ENCODE data around the gene CLEC10A. TPM values are rescaled to one million over a fixed set of nuclear protein-coding genes. Genes with fewer than 3 reads are reported as not detected.
"Not testable (repeated sequence)": the region's sequence is repeated elsewhere in the genome, so short reads cannot be mapped to it uniquely, and the experiment has no call there.

The CLEC10A gene
- polyA plus RNA-seq, 1 donor, result 2.2 TPM

GRCh38 chr17:7108560-7108925 lies 28.5 kb upstream of the CLEC10A start:
- no peak for DNase-seq (ENCODE audit: low read depth)

DNA sequence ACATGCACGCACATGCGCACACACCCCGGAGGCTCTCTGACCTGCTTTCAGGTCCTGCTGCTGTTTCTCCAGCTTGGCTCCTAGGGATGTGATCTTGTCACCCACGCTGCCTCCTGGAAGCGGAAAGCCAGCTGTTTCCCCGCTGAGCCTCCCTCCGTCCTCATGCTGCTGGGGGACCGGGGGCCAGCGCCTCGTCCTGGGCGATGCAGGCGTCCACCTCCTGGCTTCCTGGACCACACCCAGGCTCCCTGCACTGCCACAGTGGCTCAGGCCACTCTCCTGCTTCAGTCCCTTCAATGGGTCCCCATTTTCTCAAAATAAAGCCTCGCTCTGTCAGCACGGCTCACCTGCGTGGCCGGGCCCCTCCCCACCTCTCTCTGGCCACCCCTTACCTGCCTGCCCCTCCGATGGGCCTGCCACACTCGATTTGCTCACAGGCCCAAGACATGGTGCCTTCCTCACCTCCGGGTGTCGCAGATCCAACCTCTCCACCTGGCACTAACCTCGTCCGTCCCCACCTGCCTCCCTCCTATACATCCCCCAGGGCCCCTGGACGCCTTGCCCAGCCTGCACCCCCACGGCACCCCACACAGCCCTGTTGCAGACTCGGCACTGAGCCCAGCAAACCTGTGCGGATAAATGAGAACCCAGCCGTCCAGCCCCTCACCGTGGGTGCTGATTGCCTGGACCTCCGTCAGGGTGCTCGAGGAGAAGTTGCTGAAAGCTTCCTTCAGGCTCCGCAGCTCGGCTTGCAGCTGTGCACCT lies 27.9 kb upstream of the CLEC10A start:
- no peak for DNase-seq (ENCODE audit: low read depth)

DNA sequence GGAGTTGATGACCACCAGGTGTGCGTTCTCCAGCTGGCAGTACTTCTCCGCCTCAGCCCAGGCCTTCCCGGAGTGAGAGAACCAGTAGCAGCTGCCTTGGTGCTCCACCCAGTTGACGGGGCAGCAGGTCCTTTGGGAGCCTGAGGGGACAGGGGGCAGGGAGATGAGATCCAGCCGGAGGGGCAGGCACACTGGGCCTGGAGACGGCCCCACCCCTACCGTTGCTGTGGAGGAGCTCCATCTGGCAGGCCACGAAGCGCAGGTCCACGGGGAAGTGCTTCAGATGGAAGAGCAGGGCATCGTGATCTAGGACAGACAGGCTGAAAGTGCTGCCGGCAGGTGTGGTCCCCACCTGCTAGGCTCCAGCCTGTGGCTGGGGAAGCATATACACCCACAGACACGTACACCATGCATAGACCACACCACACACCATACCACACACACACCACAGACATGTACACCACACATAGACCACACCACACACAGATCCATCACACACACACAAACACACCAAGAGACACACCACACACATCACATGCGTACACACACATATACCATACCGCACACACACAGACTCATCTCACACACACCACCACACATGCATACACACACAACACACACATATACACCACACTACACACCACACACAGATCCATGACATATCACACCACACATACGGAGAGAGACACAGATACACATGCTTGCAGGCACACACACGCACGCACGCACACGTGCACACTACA lies 27.1 kb upstream of the CLEC10A start:
- DNase-seq (ENCODE audit: low read depth), result no peak

GRCh38 chr17:7102421-7102820 lies 22.4 kb upstream of the CLEC10A start:
- no peak for DNase-seq (ENCODE audit: low read depth)

DNA sequence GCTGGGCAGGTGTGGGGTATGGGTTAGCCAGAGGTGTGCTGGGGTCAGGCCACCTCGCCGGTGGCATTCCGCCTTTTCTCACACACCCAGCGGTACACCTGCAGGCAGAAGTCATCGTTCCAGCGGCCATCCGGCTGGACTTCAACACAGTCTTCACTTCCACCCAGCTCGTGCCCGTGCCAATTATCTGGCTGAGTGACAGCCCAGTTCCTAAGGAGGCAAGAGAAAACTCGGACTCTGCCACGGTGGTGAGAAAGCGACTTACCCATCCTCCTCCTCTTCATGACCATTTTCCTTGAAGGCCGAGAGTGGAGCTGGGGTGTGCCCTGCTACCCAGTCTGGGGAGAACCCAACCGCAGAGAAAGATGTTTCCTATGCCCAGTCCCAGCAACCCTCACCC lies 21.5 kb upstream of the CLEC10A start:
- DNase-seq (ENCODE audit: low read depth), result no peak

DNA sequence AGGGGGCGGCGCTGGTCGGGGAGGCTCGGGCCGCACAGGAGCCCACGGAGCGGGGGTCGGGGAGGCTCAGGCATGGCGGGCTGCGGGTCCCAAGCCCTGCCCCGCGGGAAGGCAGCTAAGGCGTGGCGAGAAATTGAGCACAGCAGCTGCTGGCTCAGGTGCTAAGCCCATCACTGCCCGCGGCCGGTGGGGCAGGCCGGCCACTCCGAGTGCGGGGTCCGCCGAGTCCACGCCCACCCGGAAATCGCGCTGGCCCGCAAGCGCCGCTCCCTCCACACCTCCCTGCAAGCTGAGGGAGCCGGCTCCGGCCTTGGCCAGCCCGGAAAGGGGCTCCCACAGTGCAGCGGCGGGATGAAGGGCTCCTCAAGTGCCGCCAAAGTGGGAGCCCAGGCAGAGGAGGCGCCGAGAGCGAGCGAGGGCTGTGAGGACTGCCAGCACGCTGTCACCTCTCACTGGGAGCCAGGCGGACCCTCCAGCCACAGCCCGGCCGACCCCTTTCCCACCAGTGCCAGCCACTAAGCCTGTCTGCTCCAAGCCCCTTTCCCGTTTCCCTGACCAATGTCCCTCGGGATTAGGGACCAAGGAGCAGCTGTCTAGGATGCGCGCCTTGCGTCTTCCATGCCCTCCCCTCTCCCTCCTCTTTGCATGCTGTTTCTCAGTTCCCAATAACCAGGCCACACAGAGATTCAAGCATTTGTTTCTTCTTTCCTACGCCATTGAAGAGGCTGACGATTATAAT lies 20.8 kb upstream of the CLEC10A start:
- not testable (repeated sequence) for DNase-seq (ENCODE audit: low read depth)

GRCh38 chr17:7098802-7099459 lies 18.9 kb upstream of the CLEC10A start:
- no peak for DNase-seq (ENCODE audit: low read depth)

GRCh38 chr17:7097940-7098339 lies 17.9 kb upstream of the CLEC10A start:
- no peak for DNase-seq (ENCODE audit: low read depth)

DNA sequence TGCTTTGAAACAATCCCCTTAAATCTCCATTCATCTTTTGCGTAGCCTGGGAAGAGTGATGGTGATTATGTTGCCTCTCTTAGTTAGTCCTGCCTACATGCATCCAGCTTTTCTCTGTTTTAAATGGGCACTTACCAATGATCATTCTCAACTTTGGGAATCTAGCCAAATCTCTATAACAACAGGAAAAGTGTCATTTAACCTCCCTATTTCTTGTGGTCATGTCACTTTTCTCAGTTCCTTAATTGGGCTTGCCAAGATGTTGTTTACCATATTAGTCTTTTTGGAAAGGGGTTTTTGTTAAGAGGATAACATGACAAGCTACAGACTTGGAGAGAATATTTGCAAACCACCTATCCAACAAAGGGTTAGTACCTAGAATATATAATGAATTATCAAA lies 15.6 kb upstream of the CLEC10A start:
- no peak for DNase-seq (ENCODE audit: low read depth)

DNA sequence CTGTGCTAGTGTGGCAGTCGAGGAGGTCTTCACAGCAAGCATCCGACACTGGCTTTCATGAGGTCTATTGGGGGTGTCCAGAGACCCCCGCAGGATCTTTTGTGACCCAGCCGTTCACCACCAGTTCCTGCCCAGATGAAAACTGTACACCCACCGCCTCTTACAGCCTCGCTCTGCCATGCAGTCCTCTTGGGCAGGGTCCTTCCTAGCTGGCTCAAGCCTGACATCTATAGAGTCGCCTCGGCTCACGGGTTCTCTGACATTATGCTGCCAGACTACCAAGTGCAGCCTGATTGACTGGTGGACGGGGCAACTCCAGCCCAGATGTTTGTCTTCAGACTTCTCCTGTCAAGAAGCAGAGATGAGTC lies 14.6 kb upstream of the CLEC10A start:
- DNase-seq (ENCODE audit: low read depth), result no peak

DNA sequence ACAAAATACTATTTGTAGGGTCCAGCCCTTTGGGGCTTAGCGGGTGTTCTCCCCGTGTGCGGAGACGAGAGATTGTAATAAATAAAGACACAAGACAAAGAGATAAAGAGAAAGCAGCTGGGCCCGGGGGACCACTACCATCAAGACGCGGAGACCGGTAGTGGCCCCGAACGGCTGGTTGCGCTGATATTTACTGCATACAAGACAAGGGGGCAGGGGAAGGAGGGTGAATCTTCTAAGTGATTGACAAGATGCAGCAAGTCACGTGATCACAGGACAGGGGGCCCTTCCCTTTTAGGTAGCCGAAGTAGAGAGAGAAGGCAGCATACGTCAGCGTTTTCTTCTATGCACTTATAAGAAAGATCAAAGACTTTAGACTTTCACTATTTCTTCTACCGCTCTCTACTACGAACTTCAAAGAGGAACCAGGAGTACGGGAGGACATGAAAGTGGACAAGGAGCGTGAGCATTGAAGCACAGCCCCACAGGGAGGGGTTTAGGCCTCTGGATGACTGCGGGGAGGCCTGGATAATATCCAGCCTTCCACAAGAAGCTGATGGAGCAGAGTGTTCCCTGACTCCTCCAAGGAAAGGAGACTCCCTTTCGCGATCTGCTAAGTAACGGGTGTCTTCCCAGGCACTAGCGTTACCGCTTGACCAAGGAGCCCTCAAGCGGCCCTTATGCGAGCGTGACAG lies 11.4 kb upstream of the CLEC10A start:
- not testable (repeated sequence) for DNase-seq (ENCODE audit: low read depth)

GRCh38 chr17:7089570-7089969 lies 9.5 kb upstream of the CLEC10A start:
- DNase-seq (ENCODE audit: low read depth), result not testable (repeated sequence)

- DNase-seq (ENCODE audit: low read depth), result not testable (repeated sequence)
These were observed 8.4 kb upstream of the CLEC10A start for GRCh38 chr17:7088442-7088841.

DNA sequence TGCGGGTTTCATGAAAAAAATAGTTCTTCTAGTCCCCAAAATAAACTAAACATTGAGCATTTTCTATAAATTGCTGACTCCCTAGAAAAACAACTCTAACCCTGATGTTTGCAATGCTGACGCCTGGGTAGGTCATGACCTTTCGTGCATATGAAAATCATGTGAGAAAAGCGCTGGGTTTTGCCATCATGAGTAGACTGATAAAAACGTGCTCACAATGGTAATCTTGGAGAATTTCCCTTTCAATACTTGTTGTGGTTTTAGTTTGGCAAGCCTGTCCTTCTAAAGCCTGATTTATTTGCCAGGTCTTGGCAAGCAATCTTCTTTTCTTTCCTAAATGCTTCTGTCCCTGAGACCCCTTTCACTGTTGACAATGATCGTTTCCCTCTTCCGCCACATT lies 4.0 kb upstream of the CLEC10A start:
- DNase-seq (ENCODE audit: low read depth), result no peak

GRCh38 chr17:7083592-7083991 lies 3.5 kb upstream of the CLEC10A start:
- no peak for DNase-seq (ENCODE audit: low read depth)

DNA sequence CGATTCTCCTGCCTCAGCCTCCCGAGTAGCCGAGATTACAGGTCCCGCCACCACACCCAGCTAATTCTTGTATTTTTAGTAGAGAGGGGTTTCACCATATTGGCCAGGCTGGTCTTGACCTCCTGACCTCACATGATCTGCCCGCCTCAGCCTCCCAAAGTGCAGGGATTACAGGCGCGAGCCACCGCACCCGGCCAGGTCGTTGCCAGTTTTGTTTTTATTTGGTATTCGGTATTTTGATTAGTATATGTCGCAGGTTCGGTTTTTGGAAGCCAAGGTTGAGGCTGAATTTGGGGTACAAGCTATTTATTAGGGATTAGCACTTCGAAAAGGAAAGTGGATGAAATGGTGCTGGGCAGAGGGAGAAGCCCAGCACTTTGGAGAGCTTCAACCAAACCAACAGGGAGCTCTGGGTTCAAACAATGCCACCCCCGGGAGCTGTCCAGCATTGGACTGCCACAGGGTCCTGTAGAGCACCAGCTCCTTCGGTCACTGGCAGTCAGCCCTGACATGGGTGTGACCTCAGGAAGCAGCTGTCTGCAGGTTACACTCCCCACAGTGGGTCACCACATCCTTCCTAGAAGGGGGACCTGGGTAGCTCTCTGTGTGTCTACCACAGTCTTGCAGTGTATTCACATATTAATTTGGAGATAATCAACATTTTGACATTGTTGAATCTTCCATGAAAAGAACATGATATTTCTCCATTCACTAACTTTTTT lies 1.5 kb upstream of the CLEC10A start:
- DNase-seq (ENCODE audit: low read depth), result no peak

DNA sequence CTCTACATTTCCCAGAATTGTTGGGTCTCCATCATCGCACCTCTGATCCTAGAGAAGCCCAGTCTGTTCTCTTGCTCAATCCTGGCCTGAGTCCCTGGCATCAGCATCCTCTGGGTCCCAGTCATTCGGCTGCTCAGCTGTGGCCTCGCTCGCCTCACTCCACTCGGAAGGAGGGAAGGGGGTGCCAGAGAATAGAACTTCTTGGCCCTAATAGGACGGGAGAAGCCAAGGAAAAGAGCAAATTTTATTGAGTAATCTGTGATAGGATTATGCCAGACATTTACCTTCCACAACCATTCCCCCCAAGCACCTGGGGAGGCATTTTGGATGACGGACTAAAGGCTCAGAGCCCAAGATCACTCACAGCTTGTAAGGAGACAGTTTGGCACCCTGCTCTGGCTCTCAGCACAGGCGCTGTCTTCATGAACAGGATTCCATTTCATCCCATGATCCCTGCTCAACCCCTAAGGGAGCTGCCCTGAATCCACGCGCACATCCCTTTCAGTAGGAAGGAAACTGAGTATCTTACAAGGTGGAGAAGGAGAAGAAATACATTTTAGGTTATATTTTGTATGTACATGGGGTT lies 498 bp upstream of the CLEC10A start:
- DNase-seq (ENCODE audit: low read depth), result no peak

DNA sequence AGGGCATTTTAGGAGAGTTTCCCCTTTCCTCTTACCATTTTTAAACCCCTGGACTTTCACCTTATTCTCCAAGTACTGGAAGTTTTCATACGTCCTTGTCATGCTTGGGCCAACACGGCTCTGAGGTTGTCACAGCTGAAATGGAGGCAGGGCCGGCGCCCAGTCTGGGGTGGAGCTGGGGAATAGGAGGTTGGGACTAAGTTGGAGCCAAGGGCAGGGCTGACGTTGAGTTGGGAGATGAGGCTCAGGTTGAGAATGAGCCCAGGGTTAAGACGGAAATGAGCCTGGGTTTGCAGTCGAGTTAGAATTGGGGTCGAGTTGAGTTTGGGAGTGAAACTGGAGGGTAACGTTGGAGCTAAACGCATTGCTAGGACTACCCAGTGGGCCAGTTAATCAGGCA lies 1.3 kb downstream of the CLEC10A start:
- no peak for DNase-seq (ENCODE audit: low read depth)

DNA sequence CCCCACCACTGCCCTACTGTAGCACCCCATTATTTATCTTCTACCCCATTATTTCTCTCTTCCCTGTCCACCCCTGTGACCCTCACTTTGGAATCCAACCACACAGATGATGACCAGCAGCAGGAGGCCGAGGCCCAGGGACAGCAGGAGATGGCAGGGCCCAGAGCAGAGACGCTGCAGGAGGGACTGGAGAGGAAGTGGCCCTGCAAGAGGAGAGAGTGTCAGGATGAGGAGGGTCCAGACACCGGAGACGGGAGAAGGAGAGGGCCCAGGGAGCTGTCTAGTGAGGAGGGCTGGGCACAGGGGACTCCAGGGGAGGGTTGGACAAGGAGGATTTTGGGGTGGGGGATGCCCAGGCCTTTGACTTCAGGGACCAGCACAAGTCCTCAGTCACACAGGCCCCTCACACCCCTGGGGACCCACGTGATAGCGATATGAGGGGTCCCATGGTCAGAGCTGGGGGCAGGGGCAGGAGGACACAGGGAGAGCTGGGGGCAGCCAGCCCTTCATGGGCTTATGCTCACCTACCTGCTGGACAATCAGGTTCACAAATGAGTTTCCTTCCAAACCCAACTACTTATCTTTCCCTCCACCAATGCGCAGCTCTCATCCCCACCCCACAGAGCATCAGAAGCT lies 2.0 kb downstream of the CLEC10A start:
- DNase-seq (ENCODE audit: low read depth), result no peak

DNA sequence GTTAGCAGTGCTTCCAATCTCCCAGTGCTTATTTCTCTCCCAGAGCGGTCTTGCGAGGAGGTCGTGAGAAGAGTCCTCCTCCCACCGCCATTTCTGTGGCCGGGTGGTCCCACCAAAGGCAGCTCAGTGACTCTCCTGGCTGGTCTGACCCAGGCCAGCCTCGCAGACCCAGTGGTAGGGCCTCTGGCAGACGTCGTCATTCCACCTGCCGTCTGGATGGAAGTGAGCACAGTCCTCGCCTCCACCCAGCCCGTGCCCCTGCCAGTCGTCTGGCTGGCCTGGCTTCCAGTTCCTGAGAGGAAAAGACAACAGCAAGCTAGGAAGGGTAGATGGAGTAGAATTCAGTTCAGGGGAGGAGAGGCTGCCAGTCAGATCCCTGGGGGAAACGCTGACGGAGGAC lies 5.1 kb downstream of the CLEC10A start:
- DNase-seq (ENCODE audit: low read depth), result no peak

All from forelimb muscle (tissue), 1 donor.